ENCODE data around the gene PCDHGA7. TPM values are rescaled to one million over a fixed set of nuclear protein-coding genes. Genes with fewer than 3 reads are reported as not detected.
"Not testable (repeated sequence)": the region's sequence is repeated elsewhere in the genome, so short reads cannot be mapped to it uniquely, and the experiment has no call there.

PCDHGA7 gene
- total RNA-seq, 1 donor from 2014 or later, result 2.5 TPM

GRCh38 chr5:141393267-141393666 is 10.7 kb downstream of the PCDHGA7 start:
- ATAC-seq (no peak), DNase-seq (no peak)
- H3K27ac ChIP-seq, result no peak overlapping the region
- H3K9me3 ChIP-seq, result peaks cover 36% of the 10 kb centered on the region
- TF ChIP-seq, protein P1, sequence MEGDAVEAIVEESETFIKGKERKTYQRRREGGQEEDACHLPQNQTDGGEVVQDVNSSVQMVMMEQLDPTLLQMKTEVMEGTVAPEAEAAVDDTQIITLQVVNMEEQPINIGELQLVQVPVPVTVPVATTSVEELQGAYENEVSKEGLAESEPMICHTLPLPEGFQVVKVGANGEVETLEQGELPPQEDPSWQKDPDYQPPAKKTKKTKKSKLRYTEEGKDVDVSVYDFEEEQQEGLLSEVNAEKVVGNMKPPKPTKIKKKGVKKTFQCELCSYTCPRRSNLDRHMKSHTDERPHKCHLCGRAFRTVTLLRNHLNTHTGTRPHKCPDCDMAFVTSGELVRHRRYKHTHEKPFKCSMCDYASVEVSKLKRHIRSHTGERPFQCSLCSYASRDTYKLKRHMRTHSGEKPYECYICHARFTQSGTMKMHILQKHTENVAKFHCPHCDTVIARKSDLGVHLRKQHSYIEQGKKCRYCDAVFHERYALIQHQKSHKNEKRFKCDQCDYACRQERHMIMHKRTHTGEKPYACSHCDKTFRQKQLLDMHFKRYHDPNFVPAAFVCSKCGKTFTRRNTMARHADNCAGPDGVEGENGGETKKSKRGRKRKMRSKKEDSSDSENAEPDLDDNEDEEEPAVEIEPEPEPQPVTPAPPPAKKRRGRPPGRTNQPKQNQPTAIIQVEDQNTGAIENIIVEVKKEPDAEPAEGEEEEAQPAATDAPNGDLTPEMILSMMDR (IDR thresholded peaks at IDR 0.05), result no peak
- H3K36me3 ChIP-seq, result no peaks in the 10 kb centered on the region
- H3K4me1 ChIP-seq, result no peaks in the 10 kb centered on the region
- intact Hi-C loops (cut with DNase I), result no loop called here
- no peak overlapping the region for H3K4me3 ChIP-seq
- H3K27me3 ChIP-seq, result peaks cover 16% of the 10 kb centered on the region

GRCh38 chr5:141394401-141395187 is 12.1 kb downstream of the PCDHGA7 start:
- not testable (repeated sequence) for ATAC-seq

DNA sequence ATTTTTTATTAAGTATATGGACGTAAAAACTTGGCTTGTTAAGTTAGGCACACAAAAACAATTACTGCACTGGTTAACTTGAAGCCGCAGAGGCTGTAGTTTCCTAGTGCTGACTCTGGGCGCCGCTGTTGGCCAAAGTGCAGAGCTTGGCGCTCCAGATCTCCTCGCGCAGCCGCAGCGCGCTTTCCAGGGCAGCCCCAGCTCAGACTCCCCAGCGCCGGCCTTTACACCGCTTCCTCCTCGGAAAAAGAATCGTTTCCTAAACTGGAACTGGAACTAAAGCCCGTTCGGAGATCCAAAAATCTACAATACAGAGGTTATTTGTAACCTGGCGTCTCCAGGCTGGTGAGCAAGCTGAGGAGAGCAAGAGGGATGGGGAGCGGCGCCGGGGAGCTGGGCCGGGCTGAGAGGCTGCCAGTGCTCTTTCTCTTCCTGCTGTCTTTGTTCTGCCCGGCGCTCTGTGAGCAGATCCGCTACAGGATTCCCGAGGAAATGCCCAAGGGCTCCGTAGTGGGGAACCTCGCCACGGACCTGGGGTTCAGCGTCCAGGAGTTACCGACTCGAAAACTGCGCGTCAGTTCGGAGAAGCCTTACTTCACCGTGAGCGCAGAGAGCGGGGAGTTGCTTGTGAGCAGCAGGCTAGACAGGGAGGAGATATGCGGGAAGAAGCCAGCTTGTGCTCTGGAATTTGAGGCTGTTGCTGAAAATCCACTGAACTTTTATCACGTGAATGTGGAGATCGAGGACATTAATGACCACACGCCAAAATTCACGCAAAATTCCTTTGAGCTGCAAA is 15.4 kb downstream of the PCDHGA7 start, which contains the start of gene PCDHGB5:
TSS of gene PCDHGB5 (plus strand) at position 192 of the 796 bp plus-strand sequence. CDS start at position 373, 181 bp downstream.
- H3K27ac ChIP-seq; H3K36me3 ChIP-seq; intact Hi-C loops (cut with DNase I); H3K4me1 ChIP-seq: not testable (repeated sequence)
- peaks cover 16% of the 10 kb centered on the region for H3K27me3 ChIP-seq
- TF ChIP-seq, protein P1 (IDR thresholded peaks at IDR 0.05), result peak; percentile 59
- DNase-seq, result peak; percentile 76
- peaks cover 21% of the 10 kb centered on the region for H3K9me3 ChIP-seq
- H3K4me3 ChIP-seq, result peak within 1 kb of the TSS; percentile 37
- ATAC-seq, result peak; percentile 97

More at GRCh38 chr5:141394401-141395187, 12.1 kb downstream of the PCDHGA7 start:
- DNase-seq; H3K27ac ChIP-seq; H3K4me1 ChIP-seq; intact Hi-C loops (cut with DNase I); H3K36me3 ChIP-seq; H3K4me3 ChIP-seq: not testable (repeated sequence)
- Histone ChIP-seq H3K27me3 (peaks cover 23% of the 10 kb centered on the region), H3K9me3 (peaks cover 29% of the 10 kb centered on the region)

DNA sequence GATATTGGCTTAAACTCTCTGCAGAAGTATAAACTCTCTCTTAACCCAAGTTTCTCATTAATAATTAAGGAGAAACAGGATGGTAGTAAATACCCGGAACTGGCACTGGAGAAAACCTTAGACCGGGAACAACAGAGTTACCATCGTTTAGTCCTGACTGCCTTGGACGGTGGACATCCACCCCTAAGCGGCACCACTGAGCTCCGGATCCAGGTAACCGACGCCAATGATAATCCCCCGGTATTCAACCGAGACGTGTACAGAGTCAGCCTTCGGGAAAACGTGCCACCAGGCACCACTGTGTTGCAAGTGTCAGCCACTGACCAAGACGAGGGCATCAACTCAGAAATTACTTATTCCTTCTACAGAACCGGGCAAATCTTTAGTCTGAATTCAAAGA is 16.1 kb downstream of the PCDHGA7 start:
- Histone ChIP-seq H3K4me1 (no peaks in the 10 kb centered on the region), H3K27me3 (peaks cover 14% of the 10 kb centered on the region), H3K36me3 (no peaks in the 10 kb centered on the region), H3K4me3 (no peak overlapping the region), H3K27ac (no peak overlapping the region), H3K9me3 (peaks cover 18% of the 10 kb centered on the region)
- intact Hi-C loops (cut with DNase I), result no loop called here
- TF ChIP-seq, protein P1 (IDR thresholded peaks at IDR 0.05), result no peak
- ATAC-seq (no peak), DNase-seq (no peak)

GRCh38 chr5:141399555-141400258 is 17.2 kb downstream of the PCDHGA7 start:
- intact Hi-C loops (cut with DNase I), result no loop called here
- peaks cover 7% of the 10 kb centered on the region for H3K27me3 ChIP-seq
- TF ChIP-seq, protein P1 (IDR thresholded peaks at IDR 0.05), result no peak

More at GRCh38 chr5:141399555-141400258, 17.2 kb downstream of the PCDHGA7 start:
- ATAC-seq, result no peak
- no peak overlapping the region for H3K27ac ChIP-seq
- no peak overlapping the region for H3K4me3 ChIP-seq
- peaks cover 17% of the 10 kb centered on the region for H3K9me3 ChIP-seq
- no peaks in the 10 kb centered on the region for H3K36me3 ChIP-seq
- no peaks in the 10 kb centered on the region for H3K4me1 ChIP-seq
- no peak for DNase-seq

All from upper lobe of right lung (tissue), 1 donor.